HG03045 (cell line): ENCODE results near the gene THSD4.
"Not testable (repeated sequence)": the region's sequence is repeated elsewhere in the genome, so short reads cannot be mapped to it uniquely, and the experiment has no call there.

Experiments
- ATAC-seq: cut with Tn5 transposase; IDR thresholded peaks from one replicate; pipeline ENCODE4 v1.9.1; 2021; ENCODE audit warnings: mild to moderate bottlenecking, moderate library complexity; ENCODE audit not compliant: unreplicated experiment

The THSD4 gene

DNA sequence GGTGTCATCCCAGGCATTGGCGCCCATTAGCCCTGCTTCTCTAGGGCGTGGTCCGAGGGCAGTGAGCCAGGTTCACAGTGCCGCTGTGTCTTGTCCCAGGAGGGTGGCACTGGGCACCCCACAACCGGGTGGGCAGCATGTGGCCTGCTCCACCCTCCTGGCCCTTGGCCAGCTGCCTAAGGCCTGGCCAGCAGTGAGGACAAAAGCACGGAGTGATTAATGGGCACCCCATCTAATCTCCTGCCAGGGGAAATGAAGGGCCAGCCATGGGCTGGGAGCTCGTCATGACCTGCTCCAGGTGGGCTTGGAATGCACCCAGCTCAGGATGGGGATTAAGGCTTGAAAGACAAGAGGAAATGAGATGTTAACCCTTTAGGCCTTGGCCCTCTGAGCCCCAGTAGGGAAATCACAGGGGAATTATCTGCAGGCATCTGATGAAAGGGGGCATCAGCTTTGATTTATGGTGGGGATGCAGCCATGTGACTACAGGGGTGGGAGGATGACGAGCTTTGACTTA is 5.2 kb downstream of the THSD4 start:
- no peak for ATAC-seq

DNA sequence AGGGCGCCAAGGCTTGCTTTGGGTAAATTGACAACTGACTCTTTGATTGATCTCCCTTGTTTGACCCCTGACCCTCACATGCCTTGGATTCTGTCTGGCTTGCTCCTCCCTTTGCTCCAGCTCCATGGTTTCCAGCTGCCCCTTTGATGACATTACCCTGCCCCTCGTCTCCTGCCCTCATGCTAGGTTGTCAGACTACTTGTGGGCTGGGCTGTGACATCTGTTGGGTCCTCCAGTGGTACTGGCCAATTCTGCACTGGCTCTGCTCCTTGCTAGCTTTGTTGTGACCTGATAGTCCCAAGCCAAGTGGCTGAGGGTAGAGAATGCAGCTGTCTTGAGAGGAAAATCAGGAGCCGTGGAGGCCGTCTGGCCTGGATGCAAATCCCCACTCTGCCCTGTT is 6.2 kb downstream of the THSD4 start:
- no peak for ATAC-seq

DNA sequence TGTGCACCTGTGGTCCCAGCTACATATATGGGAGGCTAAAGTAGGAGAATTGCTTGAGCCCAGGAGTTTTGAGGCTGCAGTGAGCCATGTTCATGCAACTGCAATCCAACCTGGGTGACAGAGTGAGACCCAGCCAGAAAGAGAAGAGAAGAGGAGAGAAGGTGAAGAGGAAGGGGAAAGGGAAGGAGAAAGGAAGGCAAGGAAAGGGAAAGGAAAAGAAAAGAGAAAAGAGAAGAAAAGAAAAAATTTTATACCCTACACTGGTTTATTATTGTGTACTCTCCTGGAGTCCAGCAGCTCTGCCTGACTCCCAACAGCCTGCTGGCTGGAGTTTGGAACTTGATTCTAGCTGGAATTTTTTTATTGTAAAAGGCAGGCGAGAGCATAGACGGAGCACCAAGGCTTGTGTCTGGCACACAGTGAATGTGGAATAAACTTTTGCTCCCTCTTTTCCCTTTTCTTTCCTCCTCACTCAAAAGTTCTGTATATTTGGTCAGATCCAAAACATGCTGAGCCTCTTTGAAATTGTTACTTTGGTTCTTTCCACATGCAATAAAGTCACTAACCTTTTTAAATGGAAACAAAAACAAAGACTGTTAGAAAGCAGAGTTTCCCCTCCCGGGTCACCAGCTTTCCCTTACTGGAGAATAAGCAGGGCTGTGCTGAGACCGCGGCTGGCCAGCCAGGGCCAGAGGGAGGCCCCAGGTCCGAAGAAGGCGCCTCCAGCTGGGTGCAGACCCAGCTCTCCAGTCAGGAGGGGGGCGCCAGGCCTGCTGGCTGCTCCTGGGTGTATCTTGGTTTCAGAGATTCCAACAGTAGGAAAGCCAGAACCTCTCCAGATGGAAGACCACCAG is 9.9 kb downstream of the THSD4 start:
- ATAC-seq, result no peak

DNA sequence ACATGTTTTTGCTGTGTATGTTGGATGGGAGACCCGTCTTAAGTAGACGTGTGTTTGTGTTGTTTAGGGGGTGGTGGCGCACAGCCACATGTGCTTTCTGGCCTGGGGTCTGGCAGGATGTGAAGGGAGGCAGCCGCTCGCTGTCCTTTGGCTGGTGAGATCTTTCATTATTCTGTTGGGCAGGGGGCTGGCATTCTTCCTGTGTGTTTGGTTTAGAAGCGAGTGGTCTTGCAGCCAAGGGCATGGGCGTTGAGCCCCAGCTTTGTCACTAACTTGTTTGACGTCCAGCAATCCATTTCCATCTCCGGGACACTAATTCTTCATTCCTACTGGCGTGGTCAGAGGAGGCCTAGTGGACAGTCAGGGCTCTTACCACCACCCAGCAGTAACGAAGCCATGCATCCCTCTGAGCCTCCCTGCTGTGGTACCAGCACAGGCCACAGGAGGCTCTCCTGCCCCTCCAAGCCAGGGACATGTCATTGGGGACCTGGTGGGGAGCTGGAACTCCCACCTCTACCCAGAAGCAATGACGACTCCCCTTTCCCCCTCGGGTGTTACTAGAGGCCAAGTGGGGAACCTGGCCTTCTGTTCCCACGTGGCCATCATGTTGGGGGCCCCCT is 10.7 kb downstream of the THSD4 start:
- no peak for ATAC-seq

DNA sequence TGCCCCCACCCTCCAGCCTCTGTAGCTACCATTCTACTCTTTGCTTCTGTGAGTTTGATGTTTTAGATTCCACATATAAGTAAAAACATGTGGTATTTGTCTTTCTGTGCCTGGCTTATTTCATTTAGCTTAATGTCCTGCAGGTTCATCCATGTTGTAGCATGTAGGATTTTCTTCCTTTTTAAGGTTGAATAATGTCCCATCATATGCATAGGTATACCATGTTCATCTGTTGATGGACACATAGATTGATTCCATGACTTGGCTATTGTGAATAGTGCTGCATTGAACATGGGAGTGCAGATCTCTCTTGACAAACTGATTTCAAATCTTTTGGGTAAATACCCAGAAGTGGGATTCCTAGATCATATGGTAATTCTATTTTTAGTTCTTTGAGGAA is 11.8 kb downstream of the THSD4 start:
- no peak for ATAC-seq

DNA sequence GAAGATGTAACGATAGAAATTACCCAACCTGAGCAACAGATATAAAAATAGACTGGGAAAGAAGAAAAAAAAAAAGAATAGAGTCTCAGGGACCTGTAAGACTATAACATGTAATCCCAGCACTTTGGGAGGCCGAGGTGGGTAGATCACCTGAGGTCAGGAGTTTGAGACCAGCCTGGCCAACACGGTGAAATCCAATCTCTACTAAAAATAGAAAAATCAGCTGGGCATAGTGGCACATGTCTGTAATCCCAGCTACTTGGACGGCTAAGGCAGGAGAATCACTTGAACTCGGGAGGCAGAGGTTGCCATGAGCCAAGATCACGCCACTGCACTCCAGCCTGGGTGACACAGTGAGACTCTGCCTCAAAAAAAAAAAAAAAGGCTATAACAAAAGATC is 12.9 kb downstream of the THSD4 start:
- not testable (repeated sequence) for ATAC-seq

DNA sequence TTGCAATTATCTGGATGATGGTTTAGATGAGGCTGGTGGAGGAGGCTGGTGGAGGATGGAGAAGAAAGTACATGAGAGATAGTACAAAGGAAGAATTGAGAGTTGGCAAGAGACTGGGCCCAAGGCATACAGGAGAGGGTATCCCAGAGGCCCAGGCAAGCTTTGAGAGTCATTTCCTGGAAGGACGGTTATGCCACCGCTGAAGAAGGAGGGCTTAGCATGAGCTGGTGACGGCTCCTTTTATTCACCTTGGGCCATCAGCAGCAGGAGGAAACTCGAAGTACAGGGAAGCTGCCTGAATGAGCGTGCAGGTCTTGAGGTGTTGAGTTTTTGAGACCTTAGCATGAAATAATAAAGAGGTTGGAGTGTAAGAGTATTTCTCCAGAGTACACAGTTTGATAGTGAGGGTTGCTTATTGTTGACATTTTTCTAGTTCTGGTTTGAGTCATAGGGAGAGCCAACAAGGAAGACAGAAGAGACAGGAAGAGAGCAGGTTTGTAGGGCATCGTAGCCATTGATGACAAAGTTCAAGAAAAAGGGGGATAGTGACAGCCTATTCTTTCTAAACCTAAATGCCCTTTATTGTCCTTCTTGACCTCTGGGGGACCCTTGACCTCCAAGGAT is 13.8 kb downstream of the THSD4 start:
- no peak for ATAC-seq

DNA sequence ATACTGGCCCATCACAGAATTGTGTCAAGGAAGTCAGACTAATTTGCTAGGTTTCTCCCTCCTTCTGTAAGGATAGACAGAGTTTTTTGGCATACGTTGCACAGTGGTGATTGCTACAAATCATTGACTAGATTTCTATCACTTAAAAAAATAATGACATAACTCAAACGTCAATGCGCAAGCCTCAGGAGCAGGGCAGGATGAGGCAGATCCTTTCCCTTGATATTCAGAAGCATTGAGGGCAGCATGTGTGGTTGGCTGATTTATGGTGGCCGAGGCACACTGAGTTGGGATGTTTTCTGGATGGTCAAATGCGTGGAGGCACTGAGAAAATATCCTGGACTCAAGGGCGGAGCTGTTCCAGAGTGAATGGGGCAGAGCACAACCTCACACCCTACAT is 14.4 kb downstream of the THSD4 start:
- ATAC-seq, result no peak

DNA sequence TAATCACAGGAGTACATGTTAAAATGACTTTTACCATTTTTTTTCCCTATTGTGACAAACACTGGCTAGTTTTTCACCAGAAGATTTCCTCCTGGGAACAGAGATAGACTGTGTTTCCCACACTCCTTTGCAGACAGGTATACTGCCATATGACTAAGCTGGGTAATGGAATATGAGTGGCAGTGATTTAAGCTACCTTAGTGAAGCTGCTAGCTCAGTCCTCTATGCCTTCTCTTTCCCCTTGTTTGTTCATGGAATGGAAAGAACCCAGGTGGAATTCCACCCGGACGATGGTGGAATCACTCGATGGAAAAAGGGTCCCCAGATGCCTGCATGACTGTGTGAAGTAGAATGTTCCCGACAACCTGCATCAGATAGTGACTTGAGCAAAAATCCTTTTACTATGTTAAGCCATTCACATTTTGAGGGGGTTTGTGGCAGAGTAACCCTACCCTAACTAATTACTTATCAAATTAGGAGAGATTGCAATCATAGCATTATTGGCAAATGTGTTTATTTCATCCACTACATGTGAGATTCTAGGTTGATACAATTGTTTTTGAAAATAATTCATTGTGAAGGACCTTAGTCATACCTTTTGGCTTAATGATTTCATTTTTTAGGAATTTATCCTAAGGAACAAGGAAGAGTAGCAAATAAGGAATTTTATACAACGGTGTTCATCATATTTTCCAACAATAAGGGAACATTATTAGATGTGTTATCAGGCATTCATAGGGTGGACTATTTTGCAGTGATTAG is 16.5 kb downstream of the THSD4 start:
- no peak for ATAC-seq

DNA sequence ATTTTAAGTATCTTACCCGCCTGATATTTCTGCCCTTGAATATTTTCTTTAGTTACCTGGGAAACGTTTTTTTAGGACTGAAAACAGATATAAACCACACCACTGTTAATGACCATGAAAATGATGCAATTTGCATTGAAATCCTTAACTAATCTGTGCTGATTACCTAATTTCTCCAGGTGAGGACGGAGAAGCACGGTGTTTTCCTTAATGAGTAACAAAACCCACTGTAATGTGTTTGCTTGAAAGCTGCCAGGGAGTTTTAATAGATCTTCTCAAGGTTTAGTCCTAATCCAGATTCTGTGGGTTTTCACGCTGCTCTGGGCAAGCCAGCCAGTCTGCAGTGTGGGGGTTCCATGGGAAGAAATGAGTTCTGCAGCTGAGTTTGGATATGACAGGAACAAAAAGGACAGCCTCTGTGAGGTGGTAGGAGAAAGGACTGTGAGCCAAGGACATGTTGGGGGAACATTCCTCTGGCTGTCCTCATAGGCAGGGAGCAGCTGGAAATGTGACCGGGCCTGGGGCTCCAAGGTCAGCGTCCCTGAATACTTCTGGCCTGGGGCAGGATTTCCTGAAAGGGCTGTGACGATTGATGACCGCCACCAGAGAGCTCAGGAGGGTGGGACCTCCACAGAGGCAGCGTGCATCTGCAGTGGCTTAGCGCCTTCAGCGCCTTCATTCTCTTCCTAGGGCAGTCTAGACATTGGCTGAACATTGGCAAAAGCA is 18.6 kb downstream of the THSD4 start:
- ATAC-seq, result no peak

DNA sequence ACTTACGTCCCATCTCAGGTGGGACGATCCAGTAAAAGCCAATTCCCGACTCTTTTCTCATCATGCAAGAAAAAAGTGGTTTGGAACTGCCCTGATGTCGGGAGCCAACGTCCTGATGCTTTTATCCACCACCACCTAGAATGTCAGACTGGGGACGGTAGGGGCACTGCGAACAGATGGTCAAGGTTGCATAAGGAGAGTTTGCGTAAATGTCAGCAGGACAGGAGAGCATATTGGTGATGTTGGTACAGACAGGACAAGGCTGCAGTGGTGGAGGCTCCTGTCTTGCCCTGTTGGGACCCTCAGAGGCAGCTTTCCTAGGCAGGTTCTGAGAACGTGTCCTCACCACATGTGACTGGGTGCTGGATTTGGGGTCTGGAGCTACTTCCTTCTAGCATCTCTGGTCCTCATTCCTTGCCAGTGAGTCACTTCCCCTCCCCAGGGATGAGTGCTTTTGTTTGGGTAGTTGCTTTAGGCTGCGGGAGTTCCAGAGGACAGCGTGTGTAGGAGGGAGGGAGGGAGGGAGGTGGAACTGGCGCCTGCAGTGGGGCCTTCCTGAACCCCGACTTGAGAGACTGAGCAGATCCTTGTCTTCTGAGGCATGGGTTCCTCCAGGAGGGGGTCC is 21.0 kb downstream of the THSD4 start:
- ATAC-seq, result no peak

DNA sequence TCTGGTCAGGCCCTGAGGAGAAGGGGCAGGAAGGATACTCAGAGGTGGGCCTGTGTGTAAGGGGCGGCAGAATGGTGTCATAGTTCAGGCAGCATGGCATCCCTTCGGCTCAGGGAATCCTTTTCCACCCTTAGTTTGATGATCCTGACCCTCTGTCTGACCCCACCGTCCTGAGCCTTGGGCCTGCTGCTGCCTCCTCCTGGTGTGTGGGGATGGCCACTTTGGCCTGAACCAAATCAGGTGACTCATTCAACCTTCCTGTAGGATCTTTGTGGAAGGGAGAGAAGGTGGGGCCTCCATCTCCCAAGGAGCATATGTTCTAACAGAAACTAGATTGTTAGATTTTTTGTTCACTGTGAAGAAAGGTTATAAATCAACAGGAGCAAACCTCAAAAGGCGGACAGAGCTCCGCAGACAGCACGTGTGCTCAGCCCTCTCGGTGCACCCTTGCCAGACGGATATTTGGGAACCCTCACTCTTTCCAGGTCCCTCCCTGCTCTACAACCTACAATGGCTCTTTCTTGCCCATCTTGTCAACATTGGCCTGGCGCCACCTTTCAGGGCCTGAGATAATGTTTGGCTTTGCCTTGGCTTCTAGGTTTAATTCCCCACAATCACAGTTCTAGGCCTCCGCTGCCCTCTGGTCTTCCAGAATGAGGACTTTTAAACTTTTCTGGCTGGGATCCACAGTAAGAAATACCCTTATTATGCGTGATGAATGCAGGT is 21.7 kb downstream of the THSD4 start:
- ATAC-seq, result no peak

DNA sequence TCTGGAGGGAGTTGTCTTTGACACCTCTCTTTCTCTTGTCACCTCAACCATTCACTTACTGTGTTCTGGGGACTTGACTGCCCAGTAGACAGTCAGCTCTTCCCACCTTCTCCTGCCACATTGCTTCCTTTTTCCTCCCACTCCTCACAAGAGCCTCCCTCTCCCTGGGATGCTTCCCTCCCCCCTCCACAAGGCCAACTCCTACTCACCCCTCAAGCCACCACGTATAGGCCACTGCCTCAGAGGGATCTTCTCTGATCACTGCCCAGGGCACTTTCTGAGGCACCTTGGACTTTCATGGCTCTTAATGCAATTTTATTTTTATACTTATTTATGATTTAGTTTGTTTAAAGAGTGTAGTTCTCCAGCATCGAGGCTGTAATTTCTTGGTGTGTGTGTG is 23.2 kb downstream of the THSD4 start:
- ATAC-seq, result no peak

DNA sequence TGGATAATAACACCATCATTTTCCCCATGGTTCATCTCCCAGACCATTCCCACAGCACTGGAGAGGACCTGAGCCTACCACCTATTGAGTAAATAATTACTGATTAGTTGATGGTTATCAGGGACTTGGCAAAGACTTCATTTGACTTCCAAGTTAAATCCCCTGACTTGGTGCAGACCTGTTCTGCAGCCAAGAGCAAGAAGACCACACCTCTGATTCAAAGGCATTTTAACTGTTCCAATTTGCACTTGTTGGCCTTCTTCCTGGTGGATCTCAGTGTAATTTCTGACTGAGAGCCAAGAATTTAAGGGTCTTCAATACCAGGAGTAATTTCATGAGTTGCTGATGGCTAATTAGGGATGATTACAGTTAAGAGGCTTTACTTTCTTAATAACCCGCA is 24.0 kb downstream of the THSD4 start:
- no peak for ATAC-seq

DNA sequence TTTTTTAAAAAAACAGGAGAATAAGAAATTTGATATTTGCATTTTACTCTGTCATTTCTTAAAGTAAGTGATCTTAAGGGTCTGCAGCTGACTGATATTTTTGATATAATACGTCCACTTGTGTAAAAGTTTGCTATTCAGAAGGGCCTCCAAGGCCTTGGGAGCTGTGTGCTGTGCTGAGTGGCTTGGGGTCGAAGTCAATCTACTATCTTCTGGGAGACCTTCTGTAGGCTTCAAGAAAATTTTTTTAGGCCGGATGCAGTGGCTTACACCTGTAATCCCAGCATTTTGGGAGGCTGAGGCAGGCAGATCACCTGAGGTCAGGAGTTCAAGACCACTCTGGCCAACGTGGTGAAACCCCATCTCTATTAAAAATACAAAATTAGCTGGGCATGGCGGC is 26.3 kb downstream of the THSD4 start:
- no peak for ATAC-seq

DNA sequence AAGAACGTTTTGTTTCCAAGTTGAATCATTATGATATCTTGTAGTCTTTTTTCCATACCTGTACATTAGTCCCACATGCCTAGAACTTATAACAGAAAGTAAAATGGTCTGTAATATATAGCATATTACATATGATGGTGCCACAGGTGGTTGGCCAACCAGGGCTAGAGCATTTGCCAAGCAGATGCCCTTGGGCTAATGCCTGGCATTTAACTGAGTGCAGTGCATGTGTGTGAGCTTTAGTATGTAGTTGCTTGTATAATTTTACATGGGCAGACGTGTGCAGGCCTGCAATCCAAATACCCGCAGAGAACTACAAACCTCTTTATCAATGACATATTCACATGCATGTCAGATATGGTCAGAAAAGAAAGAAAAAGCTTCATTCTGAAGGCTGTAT is 27.5 kb downstream of the THSD4 start:
- no peak for ATAC-seq

DNA sequence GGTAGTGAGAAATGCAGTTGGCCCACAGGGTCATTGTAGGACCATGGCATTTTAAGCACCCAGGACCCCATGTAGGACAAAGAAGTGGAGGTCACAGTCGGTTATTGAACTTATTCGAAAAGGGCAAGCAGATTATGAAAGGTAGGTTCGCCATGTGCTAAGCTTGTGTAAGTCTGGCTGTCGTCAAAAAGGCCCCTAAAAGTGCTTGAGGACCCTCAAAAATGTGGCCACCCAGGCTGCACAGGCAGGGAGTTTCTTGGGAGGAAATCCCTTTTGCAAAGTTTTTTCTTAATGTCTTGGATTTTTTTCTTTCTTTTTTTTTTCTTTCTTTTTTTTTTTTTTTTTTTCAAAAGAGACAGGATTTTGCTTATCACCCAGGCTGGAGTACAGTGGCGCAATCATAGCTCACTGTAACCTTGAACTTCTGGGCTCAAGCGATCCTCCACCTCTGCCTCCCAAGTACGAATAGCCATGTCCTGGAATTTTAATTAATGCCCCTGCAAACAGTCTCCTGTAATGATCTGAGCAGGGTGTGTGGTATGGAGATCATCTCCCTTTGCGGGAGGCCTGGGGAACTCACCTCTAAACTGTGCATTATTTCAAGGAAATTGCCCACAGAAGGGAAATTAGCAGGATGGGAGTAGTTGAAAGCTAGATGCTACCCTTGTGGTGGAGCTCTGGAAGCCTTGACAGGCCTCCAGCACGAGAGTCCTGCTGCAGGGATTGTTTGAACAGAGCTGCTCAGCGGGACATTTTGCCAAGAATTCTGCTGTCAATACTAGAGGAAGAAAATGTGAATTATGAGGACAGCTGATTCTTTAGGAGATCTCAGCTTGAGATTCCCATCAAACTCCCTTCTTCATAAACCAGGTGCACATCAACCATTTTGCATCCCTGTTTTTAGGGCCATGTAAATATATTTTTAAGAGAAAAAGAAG is 28.4 kb downstream of the THSD4 start:
- no peak for ATAC-seq

DNA sequence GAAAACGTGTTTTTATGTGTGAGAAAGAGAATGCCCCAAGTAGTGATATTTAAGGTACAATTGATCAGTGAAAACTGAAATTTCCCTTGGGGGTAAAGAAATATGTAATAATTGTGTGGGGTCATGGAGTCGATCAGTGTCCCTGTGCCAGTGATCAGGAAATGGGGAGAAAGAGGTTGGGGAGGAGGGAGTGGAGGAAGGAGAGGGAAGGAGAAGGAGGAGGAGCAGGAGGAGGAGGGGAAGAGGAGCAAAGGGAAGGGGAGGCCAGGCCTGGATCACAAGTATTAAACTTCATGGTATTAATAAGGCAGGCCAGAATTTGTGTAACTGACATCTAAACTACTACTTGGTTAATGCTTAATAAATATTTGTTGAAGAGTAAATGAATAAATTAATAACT is 30.4 kb downstream of the THSD4 start:
- ATAC-seq, result no peak
